A549 treated with Hydrocortisone at 1 μM for 4 hours (cell line): Measurements from ENCODE around the gene TDRD7. TPM values are rescaled to one million over a fixed set of nuclear protein-coding genes. Genes with fewer than 3 reads are reported as not detected.

Experiments
- total RNA-seq: library from RNA; stranded (reverse); fragments of 200-300 nt; extraction: Qiagen RNA extraction; gene quantifications from 5 replicates; pipeline ENCODE4 v1.2.3, GENCODE V29; 2022

The TDRD7 gene
- total RNA-seq: 10.7 to 16.0 TPM (median 13.0 TPM) in 5 replicates

GRCh38 chr9:97411789-97412625 lies at the start of gene TDRD7:
Gene TDRD7 (plus strand): TSS chr9:97412096. CDS start chr9:97428466, 16,370 bp downstream.

GRCh38 chr9:97501177-97501971 lies 89.5 kb downstream of the TDRD7 start, which contains the start of gene TMOD1:
Gene TMOD1 (plus strand): TSS chr9:97501666. CDS start chr9:97524189, 22,523 bp downstream.

Other genes starting within 250 kb of the TDRD7 start
- gene CCDC180, start 104.4 kb upstream of the TDRD7 start, total RNA-seq: 0.48 to 1.2 TPM (median 0.82 TPM) in 5 replicates
- gene TMOD1, start 89.6 kb downstream of the TDRD7 start, total RNA-seq: 1.6 to 2.3 TPM (median 1.8 TPM) in 5 replicates
- 9.6 to 11.2 TPM (median 10.9 TPM) in 5 replicates for gene TSTD2, start 221.3 kb downstream of the TDRD7 start, total RNA-seq
- gene NCBP1, start 221.7 kb downstream of the TDRD7 start, total RNA-seq: 23.8 to 27.8 TPM (median 26.1 TPM) in 5 replicates